Thymus (tissue), 11 donors: ENCODE measurements around the gene CUL9. TPM values are rescaled to one million over a fixed set of nuclear protein-coding genes. Genes with fewer than 3 reads are reported as not detected.
A peak's percentile ranks its signal among the peaks of the same experiment; 100 is the strongest.

ENCODE experiments used
- DNase-seq, 9 donors: peaks; one replicate each; pipeline ENCODE4 v3.0.0-alpha.2; 2013; ENCODE audit warnings: low spot score in 9 of 9, low read depth in 6 of 9, missing footprints in 1 of 9
- H3K27ac ChIP-seq, 2 donors: one replicate each; pipeline ENCODE4 v1.5.1; 2013; ENCODE audit warnings: control low read depth in 1 of 2, low read depth in 1 of 2, low read length in 1 of 2, mild to moderate bottlenecking in 1 of 2, moderate library complexity in 1 of 2
- H3K27me3 ChIP-seq, 2 donors: one replicate each; pipeline ENCODE4 v1.5.1; 2013; ENCODE audit warnings: low read length in 1 of 2; ENCODE audit not compliant: control insufficient read depth in 2 of 2, insufficient read depth in 1 of 2
- H3K36me3 ChIP-seq, 2 donors: one replicate each; pipeline ENCODE4 v1.5.1; 2013; ENCODE audit warnings: low read length in 1 of 2, mild to moderate bottlenecking in 1 of 2, moderate library complexity in 1 of 2; ENCODE audit not compliant: control insufficient read depth in 2 of 2, insufficient read depth in 2 of 2
- H3K4me1 ChIP-seq, 2 donors: one replicate each; pipeline ENCODE4 v1.5.1; 2013; ENCODE audit warnings: low read length in 2 of 2; ENCODE audit not compliant: control insufficient read depth in 2 of 2, insufficient read depth in 2 of 2
- H3K4me3 ChIP-seq, 2 donors: one replicate each; pipeline ENCODE4 v1.5.1; 2013; ENCODE audit warnings: low read length in 2 of 2, control low read depth in 1 of 2, mild to moderate bottlenecking in 1 of 2
- H3K9me3 ChIP-seq, 2 donors: one replicate each; pipeline ENCODE4 v1.5.1; 2013; ENCODE audit warnings: low read length in 1 of 2, mild to moderate bottlenecking in 1 of 2; ENCODE audit not compliant: control insufficient read depth in 2 of 2, insufficient read depth in 1 of 2
- whole genome bisulfite sequencing: extraction: QIAGEN DNeasy Blood & Tissue Kit; methylation state at CpG from one replicate; pipeline ENCODE4 v1.1.7; 2013; 5-methylcytosine and 5-hydroxymethylcytosine counted together
- polyA plus RNA-seq: library from polyadenylated mRNA; stranded (reverse); fragments of 200-250 nt; gene quantifications from one replicate; pipeline ENCODE4 v1.2.3, GENCODE V29; 2013
- total RNA-seq: library from RNA; stranded (reverse); fragments of 120-200 nt; gene quantifications from one replicate; pipeline ENCODE4 v1.2.4, GENCODE V29; 2013
- donor health status: healthy.

Gene CUL9
- total and polyA plus RNA-seq, 2 donors = 25.3 to 119 TPM

DNA sequence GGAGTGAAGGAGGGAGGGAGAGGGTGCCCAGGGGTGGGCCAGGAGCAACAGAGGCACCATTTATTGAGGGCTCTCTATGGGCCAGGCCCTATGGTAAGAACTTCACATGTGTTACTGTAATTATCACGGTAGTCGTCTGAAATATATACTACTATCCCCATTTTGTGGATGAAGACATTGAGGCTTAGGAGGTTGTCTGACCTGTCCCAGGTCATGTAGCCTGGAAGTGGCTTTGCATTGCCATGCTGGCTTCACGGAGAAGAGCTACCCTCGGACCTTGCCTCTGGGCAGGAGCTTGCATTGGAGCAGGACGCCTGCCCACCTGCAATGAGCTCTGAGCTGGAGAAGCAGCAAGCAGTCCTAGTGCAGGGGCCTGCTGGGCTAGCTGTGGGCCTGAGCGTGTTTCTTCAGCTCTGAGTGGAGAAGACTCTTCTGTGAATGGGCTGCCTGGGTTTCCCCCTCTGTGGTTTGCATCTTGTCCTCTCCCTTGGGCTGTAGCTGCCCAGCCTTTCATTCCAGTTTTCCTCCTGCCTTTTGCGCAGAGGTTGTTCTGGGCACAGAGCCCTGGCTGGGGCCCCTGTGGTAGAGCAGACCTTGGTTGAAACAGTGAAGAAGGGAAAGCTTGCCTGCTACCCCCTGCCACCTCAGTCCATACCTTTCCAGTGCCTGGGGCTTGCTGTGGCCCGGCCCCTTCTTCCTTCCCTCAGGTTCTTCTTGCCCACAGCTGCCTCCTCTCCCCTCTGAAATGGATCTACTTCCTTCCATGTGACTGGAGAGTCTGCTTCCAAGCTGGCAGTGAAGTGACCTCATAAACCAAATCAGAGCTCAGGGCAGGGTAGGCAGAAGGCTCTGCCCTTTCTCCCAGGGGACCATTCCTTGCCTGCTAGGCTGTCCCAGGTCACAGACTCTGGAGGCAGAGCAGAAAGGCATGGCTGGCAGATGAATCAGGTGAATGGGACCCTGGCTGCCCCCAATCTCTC, 35.0 kb upstream of the CUL9 start:
- H3K36me3 ChIP-seq = peaks cover 43 to 69% of the 10 kb centered on the region in 2 donors
- H3K27me3 ChIP-seq = no peaks in the 10 kb centered on the region
- H3K4me3 ChIP-seq = no peak overlapping the region
- 98% methylated on average over 8 of the region's 8 CpGs for WGBS
- DNase-seq = no peak
- H3K27ac ChIP-seq = no peak overlapping the region
- H3K4me1 ChIP-seq = peaks cover 12 to 36% of the 10 kb centered on the region in 2 donors
- H3K9me3 ChIP-seq = peaks cover 0 to 5% of the 10 kb centered on the region in 2 donors

- Histone ChIP-seq H3K4me1 (peaks cover 11 to 28% of the 10 kb centered on the region in 2 donors), H3K27ac (no peak overlapping the region), H3K4me3 (no peak overlapping the region), H3K9me3 (peaks cover 0 to 5% of the 10 kb centered on the region in 2 donors), H3K27me3 (no peaks in the 10 kb centered on the region), H3K36me3 (peaks cover 52 to 76% of the 10 kb centered on the region in 2 donors)
- 99% methylated on average over 6 of the region's 6 CpGs for WGBS
- DNase-seq = no peak
These were observed 34.1 kb upstream of the CUL9 start for GRCh38 chr6:43147691-43148477.

- H3K36me3 ChIP-seq = peaks cover 57 to 80% of the 10 kb centered on the region in 2 donors
- no peak overlapping the region for H3K27ac ChIP-seq
- WGBS = 98% methylated on average over 1 of the region's 1 CpG
- H3K27me3 ChIP-seq = no peaks in the 10 kb centered on the region
- H3K4me1 ChIP-seq = peaks cover 0 to 14% of the 10 kb centered on the region in 2 donors
- H3K9me3 ChIP-seq = no peaks in the 10 kb centered on the region
- no peak overlapping the region for H3K4me3 ChIP-seq
- DNase-seq = no peak
These were observed 32.7 kb upstream of the CUL9 start for GRCh38 chr6:43149265-43149664.

- H3K27ac ChIP-seq = no peak overlapping the region
- DNase-seq = no peak
- no peaks in the 10 kb centered on the region for H3K9me3 ChIP-seq
- peaks cover 0 to 6% of the 10 kb centered on the region in 2 donors for H3K4me1 ChIP-seq
- no peaks in the 10 kb centered on the region for H3K27me3 ChIP-seq
- WGBS = 97% methylated on average over 7 of the region's 7 CpGs
- peaks cover 60 to 80% of the 10 kb centered on the region in 2 donors for H3K36me3 ChIP-seq
- H3K4me3 ChIP-seq = no peak overlapping the region
These were observed 31.8 kb upstream of the CUL9 start for GRCh38 chr6:43150051-43150751.

- no peaks in the 10 kb centered on the region for H3K27me3 ChIP-seq
- no peak overlapping the region for H3K27ac ChIP-seq
- WGBS = 97% methylated on average over 11 of the region's 11 CpGs
- peaks cover 46 to 63% of the 10 kb centered on the region in 2 donors for H3K36me3 ChIP-seq
- DNase-seq = no peak
- H3K9me3 ChIP-seq = no peaks in the 10 kb centered on the region
- H3K4me1 ChIP-seq = no peaks in the 10 kb centered on the region
- no peak overlapping the region for H3K4me3 ChIP-seq
These were observed 22.4 kb upstream of the CUL9 start for GRCh38 chr6:43159599-43159998.

- no peak for DNase-seq
- H3K36me3 ChIP-seq = peaks cover 29 to 37% of the 10 kb centered on the region in 2 donors
- H3K4me3 ChIP-seq = no peak overlapping the region
These were observed 18.1 kb upstream of the CUL9 start for GRCh38 chr6:43163899-43164298.

GRCh38 chr6:43170417-43170930, 11.5 kb upstream of the CUL9 start:
- DNase-seq = peak in 1 of 9 donors; percentile 31

More at GRCh38 chr6:43163899-43164298, 18.1 kb upstream of the CUL9 start:
- no peaks in the 10 kb centered on the region for H3K27me3 ChIP-seq
- no peaks in the 10 kb centered on the region for H3K9me3 ChIP-seq
- no peak overlapping the region for H3K27ac ChIP-seq
- H3K4me1 ChIP-seq = no peaks in the 10 kb centered on the region

GRCh38 chr6:43170931-43171706, 10.9 kb upstream of the CUL9 start, which contains the start of gene SRF:
Gene SRF (plus strand): TSS chr6:43171269. CDS start chr6:43171657, 388 bp downstream.
- under 1% methylated on average over 83 of the region's 83 CpGs for WGBS
- DNase-seq = peak; percentile 98 to 100 (median 99)
- H3K27ac ChIP-seq = peak within 1 kb of the TSS; percentile 89 to 93

More at GRCh38 chr6:43170417-43170930, 11.5 kb upstream of the CUL9 start:
- Histone ChIP-seq H3K4me1 (peaks cover 25 to 40% of the 10 kb centered on the region in 2 donors), H3K27ac (peak overlapping the region; percentile 67 to 89), H3K9me3 (peaks cover 0 to 8% of the 10 kb centered on the region in 2 donors), H3K4me3 (peak overlapping the region; percentile 76 to 88), H3K36me3 (peaks cover 4 to 15% of the 10 kb centered on the region in 2 donors), H3K27me3 (peaks cover 0 to 2% of the 10 kb centered on the region in 2 donors)
- WGBS = 4% methylated on average over 18 of the region's 18 CpGs

More at GRCh38 chr6:43170931-43171706, 10.9 kb upstream of the CUL9 start, which contains the start of gene SRF:
- H3K4me3 ChIP-seq = peak within 1 kb of the TSS; percentile 76 to 88
- peaks cover 0 to 2% of the 10 kb centered on the region in 2 donors for H3K27me3 ChIP-seq
- peaks cover 25 to 45% of the 10 kb centered on the region in 2 donors for H3K4me1 ChIP-seq
- peaks cover 10 to 21% of the 10 kb centered on the region in 2 donors for H3K36me3 ChIP-seq
- peaks cover 0 to 12% of the 10 kb centered on the region in 2 donors for H3K9me3 ChIP-seq
